Rectal smooth muscle tissue (tissue), 1 donor: Measurements from ENCODE around the gene EIF1B.
A peak's percentile ranks its signal among the peaks of the same experiment; 100 is the strongest.

Source experiments
- H3K27ac ChIP-seq: one replicate; pipeline ENCODE4 v1.7.0; 2013; ENCODE audit warnings: low read depth, low read length, inconsistent platforms
- H3K27me3 ChIP-seq: one replicate; pipeline ENCODE4 v1.7.0; 2013; ENCODE audit warnings: low read length; ENCODE audit not compliant: control insufficient read depth, insufficient read depth
- H3K36me3 ChIP-seq: one replicate; pipeline ENCODE4 v1.7.0; 2013; ENCODE audit warnings: low read length; ENCODE audit not compliant: control insufficient read depth, insufficient read depth
- H3K4me1 ChIP-seq: one replicate; pipeline ENCODE4 v1.7.0; 2013; ENCODE audit warnings: low read length; ENCODE audit not compliant: control insufficient read depth, insufficient read depth
- H3K4me3 ChIP-seq: one replicate; pipeline ENCODE4 v1.7.0; 2013; ENCODE audit warnings: low read length
- H3K9ac ChIP-seq: one replicate; pipeline ENCODE4 v1.7.0; 2013; ENCODE audit warnings: low read length

The EIF1B gene

DNA sequence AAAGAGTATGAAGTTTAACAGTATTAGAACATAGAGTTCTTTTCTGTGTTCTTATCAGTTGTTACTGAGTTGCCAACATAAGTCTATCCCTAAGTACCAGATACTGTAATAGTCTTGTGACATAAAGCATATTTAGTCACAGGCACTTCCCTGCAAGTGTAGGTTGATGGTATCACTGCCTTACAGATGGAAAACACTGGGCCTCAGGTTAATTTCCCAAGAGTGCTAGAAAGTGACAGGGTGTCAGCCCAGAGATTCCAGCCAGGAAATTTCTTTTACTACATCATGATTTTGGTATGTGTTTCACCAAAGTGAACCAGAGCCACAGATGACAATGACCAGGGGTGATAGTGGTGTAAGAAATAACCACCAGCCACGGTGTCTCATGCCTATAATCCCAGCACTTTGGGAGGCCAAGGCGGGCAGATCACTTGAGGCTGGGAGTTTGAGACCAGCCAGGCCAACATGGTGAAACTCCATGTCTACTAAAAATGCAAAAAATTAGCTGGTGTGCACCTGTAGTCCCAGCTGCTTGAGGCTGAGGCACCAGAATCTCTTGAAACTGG lies 3.2 kb downstream of the EIF1B start:
- Histone ChIP-seq H3K36me3 (peaks cover 6% of the 10 kb centered on the region), H3K9ac (no peak overlapping the region)

DNA sequence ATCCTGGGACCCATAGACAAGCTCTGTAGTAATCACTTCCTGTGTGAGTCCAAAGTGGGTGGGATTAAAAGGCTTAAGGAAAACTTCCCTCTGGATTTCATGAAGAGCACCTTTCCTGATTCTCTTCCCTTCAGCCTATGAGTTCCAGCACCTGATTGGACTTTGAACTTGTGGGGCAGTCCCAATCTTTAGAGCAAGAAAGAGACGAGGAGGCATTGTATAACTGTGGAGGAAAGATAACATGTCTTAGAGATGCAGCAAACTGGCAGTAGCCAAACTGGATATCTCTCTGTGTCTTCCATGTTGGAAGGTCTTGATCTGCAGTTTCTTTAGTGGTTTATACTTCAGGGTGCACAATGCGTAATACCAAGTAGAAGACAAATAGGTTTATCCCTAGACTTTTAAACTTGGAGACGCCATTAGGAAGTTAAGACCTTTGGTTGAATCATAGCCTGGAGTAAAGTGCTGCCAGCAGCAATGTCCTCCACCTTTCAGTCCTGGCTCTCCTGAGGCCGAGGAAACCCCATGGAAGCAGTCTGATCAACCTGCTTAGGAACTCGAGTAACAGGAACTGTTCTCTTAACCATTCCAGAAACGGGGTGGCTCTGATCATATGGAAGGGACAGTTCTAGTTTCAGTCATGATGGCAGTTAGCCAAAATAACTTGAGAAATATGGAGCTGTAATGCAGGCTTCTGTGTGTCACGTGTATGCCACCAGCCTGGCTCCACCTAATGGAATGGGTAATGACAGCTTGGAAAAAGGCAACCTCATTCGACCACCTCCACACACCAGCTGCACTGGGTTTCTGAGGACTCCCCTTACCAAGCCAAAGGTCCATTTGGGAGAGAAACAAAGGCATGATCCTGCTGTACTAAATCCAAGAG lies 4.7 kb downstream of the EIF1B start:
- Histone ChIP-seq H3K4me3 (no peak overlapping the region), H3K27ac (no peak overlapping the region), H3K36me3 (peaks cover 6% of the 10 kb centered on the region), H3K9ac (no peak overlapping the region), H3K4me1 (peaks cover 11% of the 10 kb centered on the region), H3K27me3 (no peaks in the 10 kb centered on the region)

More for the DNA sequence above, 3.2 kb downstream of the EIF1B start:
- Histone ChIP-seq H3K4me1 (peaks cover 11% of the 10 kb centered on the region), H3K4me3 (no peak overlapping the region), H3K27ac (peak overlapping the region; percentile 24), H3K27me3 (no peaks in the 10 kb centered on the region)

DNA sequence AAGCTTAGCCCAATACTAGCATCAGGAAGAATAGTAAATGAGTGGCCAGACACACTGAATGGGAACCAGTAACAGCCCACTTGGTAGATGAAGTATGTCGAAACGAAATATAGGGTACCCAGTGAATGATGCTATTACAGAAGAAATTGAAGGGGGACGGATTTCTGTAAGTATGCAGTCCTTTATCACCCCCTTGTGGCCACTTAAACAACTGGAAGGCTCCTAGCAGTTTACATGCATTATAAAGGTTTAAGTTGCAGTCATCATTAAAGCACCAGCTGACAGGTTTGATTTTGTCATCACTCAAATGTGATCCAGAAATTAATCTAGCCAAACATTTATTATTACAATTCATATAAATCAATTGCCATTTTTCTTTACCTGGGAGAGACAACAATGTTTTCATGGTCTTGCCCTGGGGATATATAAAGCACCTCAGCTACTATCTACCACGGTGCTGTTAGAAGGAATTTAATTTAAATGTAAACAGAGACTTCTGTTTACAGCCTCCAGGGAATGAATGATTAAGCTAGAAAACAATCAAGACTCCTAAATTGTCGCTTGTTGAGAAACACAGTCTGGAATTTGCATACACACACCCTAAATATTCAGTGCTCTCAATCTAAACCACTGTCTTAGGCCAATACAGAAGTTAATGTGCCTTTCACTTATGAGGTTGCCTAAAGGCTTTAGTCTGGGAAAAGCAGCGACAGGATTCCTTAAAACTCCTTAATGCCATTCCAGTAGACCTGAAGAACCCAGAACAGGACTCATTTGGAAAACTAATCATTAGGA lies 7.8 kb downstream of the EIF1B start:
- H3K27me3 ChIP-seq = no peaks in the 10 kb centered on the region
- no peak overlapping the region for H3K4me3 ChIP-seq
- H3K27ac ChIP-seq = no peak overlapping the region
- H3K36me3 ChIP-seq = peaks cover 6% of the 10 kb centered on the region
- no peak overlapping the region for H3K9ac ChIP-seq
- no peaks in the 10 kb centered on the region for H3K4me1 ChIP-seq

DNA sequence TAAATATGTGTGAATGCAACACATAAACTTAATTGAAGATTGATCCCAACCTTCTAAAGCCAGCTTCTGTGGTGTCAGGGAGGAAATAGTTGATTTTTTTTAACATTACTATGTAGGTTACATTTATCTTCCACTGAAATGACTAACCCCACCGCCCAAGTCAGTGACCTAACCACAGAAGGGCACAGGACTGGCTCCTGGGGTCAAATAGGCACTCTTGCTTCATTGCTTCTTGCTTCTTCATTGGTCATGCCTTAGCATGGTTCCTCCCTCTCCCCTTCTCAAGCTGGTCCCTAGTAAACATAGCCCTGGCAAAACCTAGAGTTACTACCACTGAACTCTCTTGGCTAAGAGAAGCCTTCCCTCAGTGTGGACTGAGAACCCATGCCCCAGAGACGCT lies 12.3 kb downstream of the EIF1B start:
- no peaks in the 10 kb centered on the region for H3K4me1 ChIP-seq
- no peak overlapping the region for H3K9ac ChIP-seq
- H3K27me3 ChIP-seq = no peaks in the 10 kb centered on the region
- no peak overlapping the region for H3K27ac ChIP-seq
- H3K4me3 ChIP-seq = no peak overlapping the region
- H3K36me3 ChIP-seq = no peaks in the 10 kb centered on the region

DNA sequence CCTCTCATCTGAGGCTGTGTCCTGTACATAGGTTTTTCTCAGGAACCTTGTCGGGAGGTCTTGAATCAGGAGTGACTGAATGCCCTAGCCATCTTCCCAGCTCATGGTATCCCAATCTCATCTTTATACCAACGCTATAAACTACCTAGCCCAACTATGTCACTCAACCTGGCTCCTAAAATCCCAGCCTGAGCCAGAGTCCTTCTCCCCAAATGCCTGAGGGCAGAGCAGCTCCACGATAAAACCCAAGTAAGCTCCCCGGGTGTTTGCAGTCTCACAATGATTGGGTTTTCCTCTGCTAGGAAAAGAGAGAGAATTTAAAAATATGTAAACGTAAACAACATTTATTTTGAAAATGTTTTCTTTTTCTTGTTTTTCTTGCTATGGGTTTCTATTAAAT lies 14.4 kb downstream of the EIF1B start:
- Histone ChIP-seq H3K4me3 (no peak overlapping the region), H3K9ac (no peak overlapping the region), H3K4me1 (no peaks in the 10 kb centered on the region), H3K27ac (no peak overlapping the region), H3K27me3 (no peaks in the 10 kb centered on the region), H3K36me3 (no peaks in the 10 kb centered on the region)

DNA sequence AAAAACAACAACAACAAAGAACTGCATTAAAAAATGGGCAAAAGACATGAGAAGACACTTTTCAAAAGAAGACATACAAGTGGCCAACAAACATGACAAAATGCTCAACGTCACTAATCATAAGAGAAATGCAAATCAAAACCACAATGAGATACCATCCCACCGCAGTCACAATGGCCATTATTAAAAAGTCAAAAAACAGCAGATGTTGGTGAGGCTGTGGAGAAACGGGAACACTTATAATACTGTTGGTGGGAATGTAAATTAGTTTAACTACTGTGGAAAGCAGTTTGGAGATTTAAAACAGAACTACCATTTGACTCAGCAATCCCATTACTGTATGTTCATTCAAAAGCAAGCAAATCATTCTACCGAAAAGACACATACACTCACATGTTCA lies 15.1 kb downstream of the EIF1B start:
- Histone ChIP-seq H3K27ac (no peak overlapping the region), H3K4me1 (no peaks in the 10 kb centered on the region), H3K36me3 (no peaks in the 10 kb centered on the region), H3K27me3 (no peaks in the 10 kb centered on the region), H3K9ac (no peak overlapping the region), H3K4me3 (no peak overlapping the region)

DNA sequence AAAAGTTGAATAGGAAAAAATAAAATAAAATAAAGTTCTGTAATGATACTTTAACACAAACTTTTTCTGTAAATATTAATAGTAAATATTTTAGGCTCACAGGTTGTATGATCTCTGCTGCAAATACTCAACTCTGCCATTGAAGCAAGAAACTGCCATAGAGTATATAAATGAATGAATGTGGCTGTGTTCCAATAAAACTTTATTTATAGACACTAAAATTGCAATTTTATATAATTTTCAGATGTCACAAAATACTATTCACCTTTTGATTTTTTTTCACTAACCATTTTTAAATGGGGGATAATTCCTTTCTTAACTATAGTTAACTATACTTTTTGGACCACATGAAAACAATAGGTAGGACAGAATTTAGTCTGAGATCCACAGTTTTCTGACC lies 16.0 kb downstream of the EIF1B start:
- no peaks in the 10 kb centered on the region for H3K36me3 ChIP-seq
- H3K27me3 ChIP-seq = no peaks in the 10 kb centered on the region
- no peak overlapping the region for H3K27ac ChIP-seq
- no peak overlapping the region for H3K4me3 ChIP-seq
- H3K9ac ChIP-seq = no peak overlapping the region
- H3K4me1 ChIP-seq = no peaks in the 10 kb centered on the region

DNA sequence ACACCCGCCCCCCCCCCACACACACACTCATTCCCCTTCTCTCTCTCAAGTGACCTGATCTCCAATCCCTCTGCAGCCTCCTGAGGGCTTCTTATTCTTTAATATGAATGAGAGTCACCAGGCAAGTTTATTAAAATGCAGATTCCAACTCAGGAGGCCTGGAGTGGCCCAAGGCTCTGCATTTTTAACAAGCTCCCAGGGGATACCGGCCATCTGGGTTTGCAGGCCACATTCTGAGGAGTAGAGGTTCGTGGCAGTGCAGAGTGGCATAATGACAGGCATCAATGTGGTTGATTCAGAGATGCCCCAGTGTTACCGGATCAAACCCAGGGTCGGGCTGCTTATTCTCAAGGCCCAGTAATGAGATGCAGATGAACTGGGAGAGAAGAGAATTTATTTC lies 18.9 kb downstream of the EIF1B start:
- H3K36me3 ChIP-seq = no peaks in the 10 kb centered on the region
- no peaks in the 10 kb centered on the region for H3K27me3 ChIP-seq
- no peak overlapping the region for H3K27ac ChIP-seq

DNA sequence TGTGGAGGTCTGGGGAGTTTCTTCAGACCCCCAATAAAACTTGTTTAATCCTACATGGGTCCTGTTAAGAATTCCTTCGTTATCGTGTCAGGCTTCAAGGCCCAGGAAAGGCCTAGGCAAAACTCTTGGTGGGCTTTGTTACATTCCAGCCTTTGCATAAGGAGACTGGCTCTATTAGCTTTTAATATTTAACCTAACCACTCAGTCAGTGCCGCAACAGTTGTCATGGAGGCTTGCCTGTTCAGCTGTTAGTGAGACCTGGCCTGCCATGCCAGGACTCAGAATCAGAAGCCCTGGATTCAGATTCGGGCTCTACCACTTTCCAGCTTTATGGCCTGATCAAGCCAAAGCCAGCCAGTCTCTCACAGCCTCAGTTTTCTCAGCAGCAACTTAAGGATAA lies 19.6 kb downstream of the EIF1B start:
- Histone ChIP-seq H3K9ac (no peak overlapping the region), H3K4me1 (no peaks in the 10 kb centered on the region), H3K27me3 (no peaks in the 10 kb centered on the region), H3K27ac (no peak overlapping the region), H3K36me3 (no peaks in the 10 kb centered on the region), H3K4me3 (no peak overlapping the region)

More for the DNA sequence above, 18.9 kb downstream of the EIF1B start:
- Histone ChIP-seq H3K4me1 (no peaks in the 10 kb centered on the region), H3K9ac (no peak overlapping the region), H3K4me3 (no peak overlapping the region)

DNA sequence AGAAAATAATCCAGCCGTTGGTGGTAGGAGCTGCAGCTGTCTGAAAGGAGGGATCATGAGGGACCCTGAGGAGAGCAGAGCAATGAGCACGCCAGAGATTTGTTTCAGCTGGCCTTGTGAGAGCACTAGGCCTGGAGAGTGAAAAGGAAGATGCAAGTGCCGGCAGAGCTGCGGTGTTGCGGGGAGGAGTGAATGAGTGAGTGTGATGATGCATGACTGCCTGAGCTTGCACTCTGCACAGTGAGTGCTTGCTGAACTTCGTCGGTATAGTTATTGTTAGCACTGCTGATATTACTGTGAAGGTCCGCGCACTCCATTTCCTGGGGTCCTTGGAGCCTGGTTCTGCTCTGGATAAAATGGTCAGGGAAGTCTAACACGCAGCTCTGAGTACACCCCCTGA lies 23.2 kb downstream of the EIF1B start:
- Histone ChIP-seq H3K27me3 (no peaks in the 10 kb centered on the region), H3K9ac (no peak overlapping the region), H3K36me3 (no peaks in the 10 kb centered on the region), H3K27ac (no peak overlapping the region), H3K4me1 (no peaks in the 10 kb centered on the region), H3K4me3 (no peak overlapping the region)

DNA sequence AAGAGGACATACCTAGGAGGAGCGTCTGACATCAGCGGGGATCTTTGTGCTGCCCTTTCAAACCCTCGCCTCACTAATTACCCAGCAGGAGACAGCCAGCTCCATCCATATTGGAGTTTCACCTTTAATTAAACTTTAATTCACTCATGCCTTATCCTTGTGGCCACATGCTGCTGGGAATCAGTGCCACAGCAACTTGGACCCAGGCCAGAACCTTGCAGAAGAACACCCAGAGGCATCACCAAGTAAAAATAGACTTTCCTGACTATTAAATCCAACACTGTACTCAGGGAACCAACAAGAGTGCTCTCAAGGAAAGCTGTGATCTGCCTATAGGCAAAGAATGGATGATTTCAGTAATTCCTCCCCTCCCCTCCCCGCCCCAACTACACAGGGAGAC lies 23.9 kb downstream of the EIF1B start:
- H3K27ac ChIP-seq = no peak overlapping the region
- H3K4me1 ChIP-seq = no peaks in the 10 kb centered on the region
- H3K4me3 ChIP-seq = no peak overlapping the region
- H3K9ac ChIP-seq = no peak overlapping the region
- H3K36me3 ChIP-seq = no peaks in the 10 kb centered on the region
- no peaks in the 10 kb centered on the region for H3K27me3 ChIP-seq

DNA sequence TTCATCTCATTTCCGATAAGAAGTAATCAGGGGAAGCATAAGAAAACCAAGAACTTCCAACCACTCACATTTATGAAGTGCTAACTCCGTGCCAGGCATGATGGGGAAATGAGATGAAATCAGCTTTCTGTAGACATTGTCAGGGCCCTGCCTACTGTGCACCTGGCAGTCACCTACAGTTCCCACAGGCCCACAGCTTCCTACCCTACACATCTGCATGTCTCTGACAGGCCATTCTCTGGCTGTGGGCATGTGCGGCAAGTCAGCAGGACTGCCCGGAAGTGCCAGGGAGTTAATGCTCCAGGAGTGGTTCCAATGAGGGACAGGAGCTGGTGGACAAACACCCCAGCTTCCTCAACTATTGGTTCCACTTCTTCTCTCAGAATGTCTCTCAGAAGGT lies 24.3 kb downstream of the EIF1B start:
- H3K4me3 ChIP-seq = no peak overlapping the region
- no peaks in the 10 kb centered on the region for H3K4me1 ChIP-seq
- no peak overlapping the region for H3K27ac ChIP-seq
- no peaks in the 10 kb centered on the region for H3K36me3 ChIP-seq
- H3K27me3 ChIP-seq = no peaks in the 10 kb centered on the region
- no peak overlapping the region for H3K9ac ChIP-seq
